Occipital lobe (tissue), 2 donors: ENCODE measurements around the gene CHRNA10. TPM values are rescaled to one million over a fixed set of nuclear protein-coding genes. Genes with fewer than 3 reads are reported as not detected.

Experiments used
- DNase-seq: peaks from one replicate; lab custom pipeline; 2025; lab: John Stamatoyannopoulos, UW
- total RNA-seq: library from RNA; depleted of rRNA; stranded (reverse); fragments of >200 nt; gene quantifications from one replicate; pipeline ENCODE4 v1.2.3, GENCODE V29; 2014

CHRNA10 gene
- total RNA-seq: not detected

GRCh38 chr11:3671334-3672254 lies at the start of gene CHRNA10:
CHRNA10 (minus strand) TSS chr11:3671384; CDS start chr11:3671312, 72 bp downstream.
- no peak for DNase-seq

- no peak for DNase-seq
These were observed 41.1 kb upstream of the CHRNA10 start for GRCh38 chr11:3712274-3712673.

GRCh38 chr11:3710485-3711259 lies 39.5 kb upstream of the CHRNA10 start:
- DNase-seq: no peak

- DNase-seq: no peak
These were observed 38.8 kb upstream of the CHRNA10 start for GRCh38 chr11:3709977-3710376.

GRCh38 chr11:3707176-3707575 lies 36.0 kb upstream of the CHRNA10 start:
- no peak for DNase-seq

- no peak for DNase-seq
These were observed 32.2 kb upstream of the CHRNA10 start for GRCh38 chr11:3703383-3703782.

- no peak for DNase-seq
These were observed 29.7 kb upstream of the CHRNA10 start for GRCh38 chr11:3700910-3701309.

GRCh38 chr11:3700410-3700809 lies 29.2 kb upstream of the CHRNA10 start:
- DNase-seq: no peak

- DNase-seq: no peak
These were observed 15.6 kb upstream of the CHRNA10 start for GRCh38 chr11:3686751-3687150.

GRCh38 chr11:3685923-3686322 lies 14.7 kb upstream of the CHRNA10 start:
- DNase-seq: no peak

GRCh38 chr11:3684819-3685172 lies 13.6 kb upstream of the CHRNA10 start:
- DNase-seq: no peak

- no peak for DNase-seq
These were observed 13.1 kb upstream of the CHRNA10 start for GRCh38 chr11:3684129-3684818.

GRCh38 chr11:3683039-3683438 lies 11.9 kb upstream of the CHRNA10 start:
- no peak for DNase-seq

- no peak for DNase-seq
These were observed 7.9 kb upstream of the CHRNA10 start for GRCh38 chr11:3679077-3679476.

- DNase-seq: no peak
These were observed 4.8 kb upstream of the CHRNA10 start for GRCh38 chr11:3675971-3676370.

- DNase-seq: no peak
These were observed 3.0 kb upstream of the CHRNA10 start for GRCh38 chr11:3674189-3674588.

GRCh38 chr11:3669742-3670183 lies 1.4 kb downstream of the CHRNA10 start:
- DNase-seq: no peak

- no peak for DNase-seq
These were observed 2.1 kb downstream of the CHRNA10 start for GRCh38 chr11:3669128-3669527.

- DNase-seq: no peak
These were observed 3.8 kb downstream of the CHRNA10 start for GRCh38 chr11:3667149-3668035.

GRCh38 chr11:3666023-3666530 lies 5.1 kb downstream of the CHRNA10 start:
- no peak for DNase-seq
